GM12865 (cell line): ENCODE results near the gene TPRA1.

ENCODE experiments used
- DNase-seq: peaks from one replicate; pipeline ENCODE4 v3.0.0; 2010; ENCODE audit warnings: low read depth
- H3K4me3 ChIP-seq: 2 replicates; pipeline ENCODE4 v1.5.1; 2011; ENCODE audit warnings: mild to moderate bottlenecking, low read depth, low read length, control low read depth
- CTCF ChIP-seq: IDR thresholded peaks from 2 replicates; pipeline ENCODE4 v1.5.1; 2011; ENCODE audit warnings: low read length, control low read depth, low read depth, inconsistent platforms; ENCODE audit not compliant: insufficient read depth; ENCODE audit errors: missing control alignments

TPRA1 gene

GRCh38 chr3:127624063-127624462, 33.5 kb upstream of the TPRA1 start:
- no peak for TF ChIP-seq CTCF
- H3K4me3 ChIP-seq, result no peak overlapping the region
- no peak for DNase-seq

GRCh38 chr3:127622772-127623576, 32.4 kb upstream of the TPRA1 start:
- no peak overlapping the region for H3K4me3 ChIP-seq
- no peak for TF ChIP-seq CTCF
- DNase-seq, result no peak

DNA sequence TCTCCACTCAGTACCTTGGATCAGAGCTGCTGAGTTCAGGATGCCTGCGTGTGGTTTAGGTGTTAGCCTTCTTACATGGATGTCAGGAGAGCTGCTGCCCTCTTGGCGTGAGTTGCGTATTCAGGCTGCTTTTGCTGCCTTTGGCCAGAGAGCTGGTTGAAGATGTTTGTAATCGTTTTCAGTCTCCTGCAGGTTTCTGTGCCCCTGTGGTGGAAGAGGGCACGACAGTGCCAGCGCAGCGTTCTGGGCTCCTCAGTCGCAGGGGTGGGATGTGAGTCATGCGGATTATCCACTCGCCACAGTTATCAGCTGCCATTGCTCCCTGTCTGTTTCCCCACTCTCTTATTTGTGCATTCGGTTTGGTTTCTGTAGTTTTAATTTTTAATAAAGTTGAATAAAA, 31.5 kb upstream of the TPRA1 start:
- no peak for TF ChIP-seq CTCF
- no peak for DNase-seq
- no peak overlapping the region for H3K4me3 ChIP-seq

GRCh38 chr3:127620637-127621375, 30.3 kb upstream of the TPRA1 start:
- H3K4me3 ChIP-seq, result no peak overlapping the region
- no peak for TF ChIP-seq CTCF
- no peak for DNase-seq

- no peak for DNase-seq
- TF ChIP-seq CTCF, result no peak
Measured at GRCh38 chr3:127618891-127619290, 28.4 kb upstream of the TPRA1 start.

DNA sequence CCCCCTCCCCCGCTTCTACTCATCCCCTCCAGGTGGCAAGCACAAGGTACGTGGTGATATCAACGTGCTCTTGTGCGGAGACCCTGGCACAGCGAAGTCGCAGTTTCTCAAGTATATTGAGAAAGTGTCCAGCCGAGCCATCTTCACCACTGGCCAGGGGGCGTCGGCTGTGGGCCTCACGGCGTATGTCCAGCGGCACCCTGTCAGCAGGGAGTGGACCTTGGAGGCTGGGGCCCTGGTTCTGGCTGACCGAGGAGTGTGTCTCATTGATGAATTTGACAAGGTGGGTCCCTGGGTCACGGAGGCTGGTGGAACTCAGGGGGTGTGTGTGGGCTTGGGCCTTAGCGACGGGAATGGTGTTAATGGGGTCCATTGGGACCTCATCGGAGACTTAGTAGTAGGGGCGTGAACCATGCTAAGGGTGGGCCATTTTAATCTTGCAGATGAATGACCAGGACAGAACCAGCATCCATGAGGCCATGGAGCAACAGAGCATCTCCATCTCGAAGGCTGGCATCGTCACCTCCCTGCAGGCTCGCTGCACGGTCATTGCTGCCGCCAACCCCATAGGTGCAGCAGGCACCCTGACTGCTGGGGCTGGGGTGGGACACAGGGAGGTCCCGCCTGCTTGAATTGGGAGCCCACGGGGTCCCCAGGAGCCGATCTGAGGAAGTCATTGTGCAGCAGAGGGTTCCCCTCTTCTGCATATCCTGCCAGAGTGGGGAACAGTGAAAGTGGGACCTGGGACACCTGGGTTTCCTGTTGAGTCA, 26.5 kb upstream of the TPRA1 start:
- no peak for TF ChIP-seq CTCF
- no peak overlapping the region for H3K4me3 ChIP-seq

More at GRCh38 chr3:127618891-127619290, 28.4 kb upstream of the TPRA1 start:
- no peak overlapping the region for H3K4me3 ChIP-seq

More for the DNA sequence above, 26.5 kb upstream of the TPRA1 start:
- no peak for DNase-seq
